ENCODE data around the gene OMD. TPM values are rescaled to one million over a fixed set of nuclear protein-coding genes. Genes with fewer than 3 reads are reported as not detected.
A peak's percentile ranks its signal among the peaks of the same experiment; 100 is the strongest.

Gene OMD
- 100 to 1,000 TPM in 1 of 2 donors, 10 to 100 TPM in 1; 76.5 to 133 TPM for total RNA-seq
- 10 to 100 TPM in 1 of 2 donors, 1 to 10 TPM in 1; 1.4 to 21.7 TPM for polyA plus RNA-seq (ENCODE audit: insufficient read length in 2 of 2)
- long read RNA-seq, donor 1, transcript OMD-201 (3 exons, 2,449 nt), result major isoform, 5 of 5 reads
- long read RNA-seq, donor 1, partial matches to known transcripts, result 0 of 5 reads
- long read RNA-seq, donor 1, other reads (novel, unspliced or antisense), result 0 of 5 reads
- long read RNA-seq, donor 2, result 0 reads
- long read RNA-seq, donor 3, result 0 reads
- long read RNA-seq, donor 4, result 0 reads

- peak within 1 kb of the TSS; percentile 4 for H3K4me3 ChIP-seq (ENCODE audit: low read depth, low read length)
- no peaks in the 10 kb centered on the region for H3K27me3 ChIP-seq (ENCODE audit: control insufficient read depth, insufficient read depth, low read length)
- H3K9me3 ChIP-seq (ENCODE audit: control insufficient read depth, insufficient read depth, low read length), result no peaks in the 10 kb centered on the region
- H3K27ac ChIP-seq (ENCODE audit: low read depth, low read length), result peak within 1 kb of the TSS; percentile 77
- H3K4me1 ChIP-seq (ENCODE audit: control insufficient read depth, insufficient read depth, low read length), result no peaks in the 10 kb centered on the region
- DNase-seq (ENCODE audit: low read depth in 4 of 6, low spot score in 6 of 6), result peak in 1 of 6 donors; percentile 43
- no CpG with 5 or more reads among the region's 1 CpG for WGBS (ENCODE audit: insufficient coverage)
- H3K36me3 ChIP-seq (ENCODE audit: control insufficient read depth, insufficient read depth, low read length), result no peaks in the 10 kb centered on the region
Observed at GRCh38 chr9:92424340-92424739, at the start of gene OMD. Gene OMD, minus strand, starts transcription at chr9:92424471. Its CDS starts 6,913 bp downstream, at chr9:92417558.

- no peaks in the 10 kb centered on the region for H3K4me1 ChIP-seq (ENCODE audit: control insufficient read depth, insufficient read depth, low read length)
Observed at GRCh38 chr9:92468206-92468605, 43.9 kb upstream of the OMD start.

GRCh38 chr9:92467511-92467910 lies 43.2 kb upstream of the OMD start:
- Histone ChIP-seq H3K9me3 (ENCODE audit: control insufficient read depth, insufficient read depth, low read length) (no peaks in the 10 kb centered on the region), H3K36me3 (ENCODE audit: control insufficient read depth, insufficient read depth, low read length) (no peaks in the 10 kb centered on the region), H3K4me1 (ENCODE audit: control insufficient read depth, insufficient read depth, low read length) (no peaks in the 10 kb centered on the region), H3K4me3 (ENCODE audit: low read depth, low read length) (no peak overlapping the region), H3K27me3 (ENCODE audit: control insufficient read depth, insufficient read depth, low read length) (no peaks in the 10 kb centered on the region), H3K27ac (ENCODE audit: low read depth, low read length) (no peak overlapping the region)
- 100% methylated on average over 2 of the region's 2 CpGs for WGBS (ENCODE audit: insufficient coverage)
- no peak for DNase-seq (ENCODE audit: low read depth in 4 of 6, low spot score in 6 of 6)

More at GRCh38 chr9:92468206-92468605, 43.9 kb upstream of the OMD start:
- Histone ChIP-seq H3K36me3 (ENCODE audit: control insufficient read depth, insufficient read depth, low read length) (no peaks in the 10 kb centered on the region), H3K27ac (ENCODE audit: low read depth, low read length) (no peak overlapping the region), H3K9me3 (ENCODE audit: control insufficient read depth, insufficient read depth, low read length) (no peaks in the 10 kb centered on the region), H3K4me3 (ENCODE audit: low read depth, low read length) (no peak overlapping the region), H3K27me3 (ENCODE audit: control insufficient read depth, insufficient read depth, low read length) (no peaks in the 10 kb centered on the region)
- DNase-seq (ENCODE audit: low read depth in 4 of 6, low spot score in 6 of 6), result peak in 1 of 6 donors; percentile 22
- WGBS (ENCODE audit: insufficient coverage), result no CpG with 5 or more reads among the region's 2 CpGs

GRCh38 chr9:92467041-92467440 lies 42.8 kb upstream of the OMD start:
- 89% methylated on average over 1 of the region's 1 CpG for WGBS (ENCODE audit: insufficient coverage)
- H3K27ac ChIP-seq (ENCODE audit: low read depth, low read length), result no peak overlapping the region

GRCh38 chr9:92463984-92464383 lies 39.7 kb upstream of the OMD start:
- no peak overlapping the region for H3K27ac ChIP-seq (ENCODE audit: low read depth, low read length)
- WGBS (ENCODE audit: insufficient coverage), result 83% methylated on average over 3 of the region's 3 CpGs

More at GRCh38 chr9:92467041-92467440, 42.8 kb upstream of the OMD start:
- H3K4me1 ChIP-seq (ENCODE audit: control insufficient read depth, insufficient read depth, low read length), result no peaks in the 10 kb centered on the region
- no peaks in the 10 kb centered on the region for H3K27me3 ChIP-seq (ENCODE audit: control insufficient read depth, insufficient read depth, low read length)
- H3K36me3 ChIP-seq (ENCODE audit: control insufficient read depth, insufficient read depth, low read length), result no peaks in the 10 kb centered on the region
- H3K9me3 ChIP-seq (ENCODE audit: control insufficient read depth, insufficient read depth, low read length), result no peaks in the 10 kb centered on the region
- no peak overlapping the region for H3K4me3 ChIP-seq (ENCODE audit: low read depth, low read length)
- no peak for DNase-seq (ENCODE audit: low read depth in 4 of 6, low spot score in 6 of 6)

GRCh38 chr9:92463387-92463786 lies 39.1 kb upstream of the OMD start:
- DNase-seq (ENCODE audit: low read depth in 4 of 6, low spot score in 6 of 6), result no peak
- Histone ChIP-seq H3K36me3 (ENCODE audit: control insufficient read depth, insufficient read depth, low read length) (no peaks in the 10 kb centered on the region), H3K4me1 (ENCODE audit: control insufficient read depth, insufficient read depth, low read length) (no peaks in the 10 kb centered on the region), H3K9me3 (ENCODE audit: control insufficient read depth, insufficient read depth, low read length) (no peaks in the 10 kb centered on the region), H3K27ac (ENCODE audit: low read depth, low read length) (no peak overlapping the region), H3K27me3 (ENCODE audit: control insufficient read depth, insufficient read depth, low read length) (no peaks in the 10 kb centered on the region), H3K4me3 (ENCODE audit: low read depth, low read length) (no peak overlapping the region)

More at GRCh38 chr9:92463984-92464383, 39.7 kb upstream of the OMD start:
- H3K4me3 ChIP-seq (ENCODE audit: low read depth, low read length), result no peak overlapping the region
- H3K4me1 ChIP-seq (ENCODE audit: control insufficient read depth, insufficient read depth, low read length), result no peaks in the 10 kb centered on the region
- no peaks in the 10 kb centered on the region for H3K36me3 ChIP-seq (ENCODE audit: control insufficient read depth, insufficient read depth, low read length)
- no peaks in the 10 kb centered on the region for H3K27me3 ChIP-seq (ENCODE audit: control insufficient read depth, insufficient read depth, low read length)
- no peaks in the 10 kb centered on the region for H3K9me3 ChIP-seq (ENCODE audit: control insufficient read depth, insufficient read depth, low read length)
- no peak for DNase-seq (ENCODE audit: low read depth in 4 of 6, low spot score in 6 of 6)

GRCh38 chr9:92457576-92457975 lies 33.3 kb upstream of the OMD start:
- WGBS (ENCODE audit: insufficient coverage), result no CpG with 5 or more reads among the region's 4 CpGs
- H3K27ac ChIP-seq (ENCODE audit: low read depth, low read length), result no peak overlapping the region
- no peaks in the 10 kb centered on the region for H3K9me3 ChIP-seq (ENCODE audit: control insufficient read depth, insufficient read depth, low read length)
- H3K27me3 ChIP-seq (ENCODE audit: control insufficient read depth, insufficient read depth, low read length), result no peaks in the 10 kb centered on the region
- no peak overlapping the region for H3K4me3 ChIP-seq (ENCODE audit: low read depth, low read length)
- no peak for DNase-seq (ENCODE audit: low read depth in 4 of 6, low spot score in 6 of 6)
- no peaks in the 10 kb centered on the region for H3K4me1 ChIP-seq (ENCODE audit: control insufficient read depth, insufficient read depth, low read length)
- H3K36me3 ChIP-seq (ENCODE audit: control insufficient read depth, insufficient read depth, low read length), result no peaks in the 10 kb centered on the region

- no peak overlapping the region for H3K27ac ChIP-seq (ENCODE audit: low read depth, low read length)
- WGBS (ENCODE audit: insufficient coverage), result no CpG with 5 or more reads among the region's 3 CpGs
- H3K27me3 ChIP-seq (ENCODE audit: control insufficient read depth, insufficient read depth, low read length), result no peaks in the 10 kb centered on the region
- DNase-seq (ENCODE audit: low read depth in 4 of 6, low spot score in 6 of 6), result no peak
- no peaks in the 10 kb centered on the region for H3K9me3 ChIP-seq (ENCODE audit: control insufficient read depth, insufficient read depth, low read length)
- no peak overlapping the region for H3K4me3 ChIP-seq (ENCODE audit: low read depth, low read length)
- no peaks in the 10 kb centered on the region for H3K36me3 ChIP-seq (ENCODE audit: control insufficient read depth, insufficient read depth, low read length)
- no peaks in the 10 kb centered on the region for H3K4me1 ChIP-seq (ENCODE audit: control insufficient read depth, insufficient read depth, low read length)
Observed at GRCh38 chr9:92455217-92455616, 30.9 kb upstream of the OMD start.

GRCh38 chr9:92446536-92446935 lies 22.3 kb upstream of the OMD start:
- Histone ChIP-seq H3K36me3 (ENCODE audit: control insufficient read depth, insufficient read depth, low read length) (no peaks in the 10 kb centered on the region), H3K9me3 (ENCODE audit: control insufficient read depth, insufficient read depth, low read length) (no peaks in the 10 kb centered on the region), H3K27me3 (ENCODE audit: control insufficient read depth, insufficient read depth, low read length) (no peaks in the 10 kb centered on the region), H3K4me1 (ENCODE audit: control insufficient read depth, insufficient read depth, low read length) (no peaks in the 10 kb centered on the region), H3K4me3 (ENCODE audit: low read depth, low read length) (no peak overlapping the region), H3K27ac (ENCODE audit: low read depth, low read length) (no peak overlapping the region)
- DNase-seq (ENCODE audit: low read depth in 4 of 6, low spot score in 6 of 6), result no peak

- no peak for DNase-seq (ENCODE audit: low read depth in 4 of 6, low spot score in 6 of 6)
- Histone ChIP-seq H3K9me3 (ENCODE audit: control insufficient read depth, insufficient read depth, low read length) (no peaks in the 10 kb centered on the region), H3K4me1 (ENCODE audit: control insufficient read depth, insufficient read depth, low read length) (no peaks in the 10 kb centered on the region), H3K4me3 (ENCODE audit: low read depth, low read length) (no peak overlapping the region), H3K27me3 (ENCODE audit: control insufficient read depth, insufficient read depth, low read length) (no peaks in the 10 kb centered on the region), H3K27ac (ENCODE audit: low read depth, low read length) (no peak overlapping the region), H3K36me3 (ENCODE audit: control insufficient read depth, insufficient read depth, low read length) (no peaks in the 10 kb centered on the region)
- WGBS (ENCODE audit: insufficient coverage), result 84% methylated on average over 4 of the region's 4 CpGs
Observed at GRCh38 chr9:92444841-92445240, 20.6 kb upstream of the OMD start.
